Measurements from ENCODE around the gene UGT1A6.

Gene UGT1A6

GRCh38 chr2:233778030-233778429 is 85.3 kb downstream of the UGT1A6 start, which contains the start of gene MROH2A:
TSS of gene MROH2A (plus strand) at chr2:233778330. CDS start at chr2:233779359, 1,029 bp downstream.
- TF ChIP-seq EP300 (IDR thresholded peaks at IDR 0.05; ENCODE audit: borderline replicate concordance), result no peak
- TF ChIP-seq ZBTB7A (IDR thresholded peaks at IDR 0.05; ENCODE audit: low read depth), result no peak
- TF ChIP-seq YY1 (IDR thresholded peaks at IDR 0.05; ENCODE audit: low read depth), result no peak
- no peak for TF ChIP-seq RAD21 (IDR thresholded peaks at IDR 0.05; ENCODE audit: low read depth)

GRCh38 chr2:233779722-233780121 is 87.0 kb downstream of the UGT1A6 start:
- no peak for TF ChIP-seq NFIC (IDR thresholded peaks at IDR 0.05)

GRCh38 chr2:233780771-233781170 is 88.1 kb downstream of the UGT1A6 start:
- TF ChIP-seq YY1 (IDR thresholded peaks at IDR 0.05; ENCODE audit: low read depth), result no peak
- TF ChIP-seq EP300 (IDR thresholded peaks at IDR 0.05; ENCODE audit: borderline replicate concordance), result no peak
- no peak for TF ChIP-seq ZBTB7A (IDR thresholded peaks at IDR 0.05; ENCODE audit: low read depth)
- TF ChIP-seq USF1 (IDR thresholded peaks at IDR 0.05), result no peak
- TF ChIP-seq TCF12 (IDR thresholded peaks at IDR 0.05; ENCODE audit: low read depth), result no peak
- no peak for TF ChIP-seq CREB1 (IDR thresholded peaks at IDR 0.05; ENCODE audit: low read depth)
- TF ChIP-seq TAF1 (IDR thresholded peaks at IDR 0.05; ENCODE audit: low read depth), result no peak
- no peak for TF ChIP-seq RAD21 (IDR thresholded peaks at IDR 0.05; ENCODE audit: low read depth)
- no peak for TF ChIP-seq EGR1 (IDR thresholded peaks at IDR 0.05)
- TF ChIP-seq MAX (IDR thresholded peaks at IDR 0.05), result no peak
- TF ChIP-seq TEAD4 (IDR thresholded peaks at IDR 0.05), result no peak
- no peak for TF ChIP-seq CEBPB (IDR thresholded peaks at IDR 0.05)
- no peak for TF ChIP-seq REST (IDR thresholded peaks at IDR 0.05; ENCODE audit: low read depth)
- TF ChIP-seq FOXM1 (IDR thresholded peaks at IDR 0.05; ENCODE audit: borderline replicate concordance, low read depth), result no peak
- TF ChIP-seq NFIC (IDR thresholded peaks at IDR 0.05), result no peak

GRCh38 chr2:233789554-233789953 is 96.9 kb downstream of the UGT1A6 start:
- TF ChIP-seq YY1 (IDR thresholded peaks at IDR 0.05; ENCODE audit: low read depth) (no peak), NFIC (IDR thresholded peaks at IDR 0.05) (no peak), MAX (IDR thresholded peaks at IDR 0.05) (no peak), ZBTB7A (IDR thresholded peaks at IDR 0.05; ENCODE audit: low read depth) (no peak), EP300 (IDR thresholded peaks at IDR 0.05; ENCODE audit: borderline replicate concordance) (no peak), FOXM1 (IDR thresholded peaks at IDR 0.05; ENCODE audit: borderline replicate concordance, low read depth) (no peak), CREB1 (IDR thresholded peaks at IDR 0.05; ENCODE audit: low read depth) (no peak), EGR1 (IDR thresholded peaks at IDR 0.05) (no peak), USF1 (IDR thresholded peaks at IDR 0.05) (no peak), TAF1 (IDR thresholded peaks at IDR 0.05; ENCODE audit: low read depth) (no peak), RAD21 (IDR thresholded peaks at IDR 0.05; ENCODE audit: low read depth) (no peak), REST (IDR thresholded peaks at IDR 0.05; ENCODE audit: low read depth) (no peak)

GRCh38 chr2:233791151-233791882 is 98.6 kb downstream of the UGT1A6 start:
- no peak for TF ChIP-seq RAD21 (IDR thresholded peaks at IDR 0.05; ENCODE audit: low read depth)
- TF ChIP-seq MAX (IDR thresholded peaks at IDR 0.05), result no peak
- TF ChIP-seq TCF12 (IDR thresholded peaks at IDR 0.05; ENCODE audit: low read depth), result no peak
- TF ChIP-seq TAF1 (IDR thresholded peaks at IDR 0.05; ENCODE audit: low read depth), result no peak
- no peak for TF ChIP-seq TEAD4 (IDR thresholded peaks at IDR 0.05)
- TF ChIP-seq USF1 (IDR thresholded peaks at IDR 0.05), result no peak
- no peak for TF ChIP-seq NFIC (IDR thresholded peaks at IDR 0.05)
- TF ChIP-seq ZBTB7A (IDR thresholded peaks at IDR 0.05; ENCODE audit: low read depth), result no peak
- no peak for TF ChIP-seq CREB1 (IDR thresholded peaks at IDR 0.05; ENCODE audit: low read depth)
- no peak for TF ChIP-seq CEBPB (IDR thresholded peaks at IDR 0.05)
- TF ChIP-seq EGR1 (IDR thresholded peaks at IDR 0.05), result no peak
- no peak for TF ChIP-seq YY1 (IDR thresholded peaks at IDR 0.05; ENCODE audit: low read depth)
- TF ChIP-seq REST (IDR thresholded peaks at IDR 0.05; ENCODE audit: low read depth), result no peak
- no peak for TF ChIP-seq EP300 (IDR thresholded peaks at IDR 0.05; ENCODE audit: borderline replicate concordance)
- no peak for TF ChIP-seq FOXM1 (IDR thresholded peaks at IDR 0.05; ENCODE audit: borderline replicate concordance, low read depth)
